A673 (cell line): ENCODE measurements around the gene DPH3.

Source experiments
- CTCF ChIP-seq: fragments of 300-800, 200-600 bp; sonication (generic); conservative IDR thresholded peaks from 2 replicates; pipeline ENCODE4 v1.5.1; 2017; ENCODE audit warnings: low read depth, mild to moderate bottlenecking, antibody characterized with exemption, low read length, moderate library complexity, mixed read lengths
- EZH2 ChIP-seq: fragments of 200-600 bp; sonication (generic); IDR thresholded peaks from 2 replicates; pipeline ENCODE4 v1.6.1; 2017; ENCODE audit warnings: borderline replicate concordance, low read depth, mild to moderate bottlenecking, mixed read lengths, antibody characterized with exemption, low read length; ENCODE audit not compliant: poor library complexity, severe bottlenecking

- TF ChIP-seq CTCF (no peak), EZH2 (no peak)
Measured at GRCh38 chr3:16309558-16309957, 44.8 kb upstream of the DPH3 start.
